Measurements from ENCODE around the gene TTLL5. TPM values are rescaled to one million over a fixed set of nuclear protein-coding genes. Genes with fewer than 3 reads are reported as not detected.

The TTLL5 gene
- total RNA-seq, 5 donors from 2014 or later (not counting 1 experiment from before 2014, with no cell fraction given), result 15.4 to 36.2 (median 22.2) TPM

DNA sequence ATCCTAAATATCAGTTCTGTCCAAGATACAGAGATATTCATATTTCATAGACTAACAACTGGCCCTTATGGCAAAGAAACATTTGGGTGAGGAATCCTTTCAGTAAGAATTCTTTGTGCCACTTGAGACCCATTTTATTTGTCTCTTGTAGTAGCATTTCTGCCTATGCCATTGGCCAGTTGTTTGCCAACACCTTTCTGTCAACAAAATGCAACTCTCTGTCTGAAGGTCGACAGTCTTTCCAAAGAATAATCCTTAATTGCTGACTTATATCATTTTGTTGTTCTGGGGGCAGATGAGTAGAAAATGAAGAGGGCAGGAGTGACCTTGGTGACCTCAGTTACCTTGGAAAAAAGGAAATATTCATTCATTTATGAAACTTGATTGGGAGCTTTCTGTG, 335.4 kb downstream of the TTLL5 start:
- H3K36me3 Mint-ChIP-seq, result peaks cover 78% of the 10 kb centered on the region
- H3K27me3 ChIP-seq (replicated peaks in 1 of 2; ENCODE audit: control insufficient read depth in 2 of 2, extremely low read depth in 1 of 2, insufficient read depth in 2 of 2, low read length in 1 of 2), result no peaks in the 10 kb centered on the region
- peaks cover 0 to 16% of the 10 kb centered on the region in 2 donors for H3K36me3 ChIP-seq (ENCODE audit: control insufficient read depth in 2 of 2, extremely low read depth in 1 of 2, insufficient read depth in 1 of 2, low read length in 1 of 2)
- H3K4me1 Mint-ChIP-seq, result no peaks in the 10 kb centered on the region
- H3K4me3 Mint-ChIP-seq, result no peak overlapping the region
- H3K27me3 Mint-ChIP-seq, result no peaks in the 10 kb centered on the region
- ChIA-PET POLR2A (no interaction called here), CTCF (no interaction called here)
- H3K9me3 ChIP-seq, result no peaks in the 10 kb centered on the region
- H3K27ac Mint-ChIP-seq, result no peak overlapping the region
- ATAC-seq (replicated peaks in 1 of 4) (no peak), DNase-seq (no peak)
- no peak overlapping the region for H3K27ac ChIP-seq (ENCODE audit: low read length)
- WGBS (ENCODE audit: insufficient coverage), result 50% methylated on average over 1 of the region's 1 CpG
- no peaks in the 10 kb centered on the region for H3K9me3 Mint-ChIP-seq
- no peaks in the 10 kb centered on the region for H3K4me1 ChIP-seq (ENCODE audit: control insufficient read depth in 1 of 2, extremely low read depth in 1 of 2, insufficient read depth in 2 of 2, low read length in 2 of 2)
- H3K4me3 ChIP-seq (ENCODE audit: control insufficient read depth in 1 of 2, extremely low read depth in 1 of 2, low read length in 1 of 2), result no peak overlapping the region

DNA sequence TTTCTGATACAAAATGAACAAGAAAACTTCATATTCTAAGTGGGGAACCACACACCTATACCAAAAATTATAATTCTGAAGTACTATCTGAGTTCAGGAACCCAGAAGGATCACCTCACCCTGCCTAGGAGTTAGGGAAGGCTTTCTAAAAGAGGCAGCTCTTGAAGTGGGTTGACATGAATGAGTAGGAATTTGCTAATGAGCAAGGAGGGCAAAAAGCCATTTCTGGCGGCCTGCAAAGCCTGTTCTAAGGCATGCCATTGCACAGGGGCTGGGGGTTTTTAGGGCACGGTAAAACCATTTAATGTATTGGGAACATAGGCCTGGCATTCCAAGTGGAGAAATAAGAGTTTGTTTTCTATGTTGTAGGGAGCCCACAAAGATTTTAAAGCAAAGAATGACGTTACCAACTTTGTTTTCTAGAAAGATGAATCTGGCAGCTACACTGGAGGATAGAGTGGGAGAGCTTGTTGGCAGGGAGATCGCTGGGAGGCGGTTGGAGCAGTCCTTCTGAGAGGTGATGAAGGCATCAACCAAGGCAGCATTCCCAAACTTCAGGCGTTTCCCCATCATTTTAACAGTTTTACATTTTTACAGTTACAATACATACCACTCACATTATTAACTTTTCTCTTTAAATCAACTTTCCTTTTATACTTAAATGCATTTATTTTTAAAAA, 338.6 kb downstream of the TTLL5 start:
- Mint-ChIP-seq H3K4me3 (no peak overlapping the region), H3K27ac (no peak overlapping the region), H3K4me1 (no peaks in the 10 kb centered on the region), H3K9me3 (peaks cover 0 to 8% (median 7%) of the 10 kb centered on the region in 3 donors), H3K36me3 (peaks cover 69% of the 10 kb centered on the region), H3K27me3 (no peaks in the 10 kb centered on the region)
- H3K27ac ChIP-seq (ENCODE audit: low read length), result no peak overlapping the region
- POLR2A ChIA-PET, result no interaction called here
- WGBS (ENCODE audit: insufficient coverage), result 100% methylated on average over 3 of the region's 6 CpGs
- no peak for DNase-seq
- no peaks in the 10 kb centered on the region for H3K4me1 ChIP-seq (ENCODE audit: control insufficient read depth in 1 of 2, extremely low read depth in 1 of 2, insufficient read depth in 2 of 2, low read length in 2 of 2)
- CTCF ChIA-PET, result no interaction called here
- peaks cover 0 to 11% of the 10 kb centered on the region in 2 donors for H3K36me3 ChIP-seq (ENCODE audit: control insufficient read depth in 2 of 2, extremely low read depth in 1 of 2, insufficient read depth in 1 of 2, low read length in 1 of 2)
- H3K4me3 ChIP-seq (ENCODE audit: control insufficient read depth in 1 of 2, extremely low read depth in 1 of 2, low read length in 1 of 2), result no peak overlapping the region
- H3K9me3 ChIP-seq, result no peaks in the 10 kb centered on the region
- no peak for ATAC-seq (replicated peaks in 1 of 4)
- no peaks in the 10 kb centered on the region for H3K27me3 ChIP-seq (replicated peaks in 1 of 2; ENCODE audit: control insufficient read depth in 2 of 2, extremely low read depth in 1 of 2, insufficient read depth in 2 of 2, low read length in 1 of 2)

DNA sequence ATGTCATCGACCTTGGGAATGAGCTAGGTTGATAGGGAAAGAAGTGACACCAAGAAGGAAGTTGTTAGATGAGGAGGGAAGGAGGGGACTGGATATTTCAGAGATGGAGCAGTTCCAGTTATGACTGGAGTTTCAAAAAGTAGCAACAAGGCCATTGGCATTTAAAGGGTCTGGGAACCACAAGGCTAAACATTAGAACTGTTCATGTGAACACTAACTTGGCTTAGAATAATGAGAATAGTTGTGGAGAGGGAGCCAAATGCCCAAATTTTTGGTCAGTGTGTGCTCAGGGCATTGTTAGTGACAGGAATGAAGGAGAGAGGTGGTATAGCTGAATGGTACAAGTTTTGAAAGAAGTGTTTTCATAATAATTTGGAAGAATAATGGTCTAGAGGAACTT, 341.3 kb downstream of the TTLL5 start:
- CTCF ChIA-PET, result no interaction called here
- H3K9me3 ChIP-seq, result no peaks in the 10 kb centered on the region
- Mint-ChIP-seq H3K9me3 (peaks cover 0 to 18% (median 12%) of the 10 kb centered on the region in 3 donors), H3K4me3 (no peak overlapping the region), H3K36me3 (peaks cover 70% of the 10 kb centered on the region), H3K27me3 (no peaks in the 10 kb centered on the region), H3K27ac (no peak overlapping the region), H3K4me1 (no peaks in the 10 kb centered on the region)
- POLR2A ChIA-PET, result no interaction called here
- no peaks in the 10 kb centered on the region for H3K27me3 ChIP-seq (replicated peaks in 1 of 2; ENCODE audit: control insufficient read depth in 2 of 2, extremely low read depth in 1 of 2, insufficient read depth in 2 of 2, low read length in 1 of 2)
- no peak for ATAC-seq (replicated peaks in 1 of 4)
- H3K36me3 ChIP-seq (ENCODE audit: control insufficient read depth in 2 of 2, extremely low read depth in 1 of 2, insufficient read depth in 1 of 2, low read length in 1 of 2), result peaks cover 0 to 11% of the 10 kb centered on the region in 2 donors
- 86% methylated on average over 1 of the region's 1 CpG for WGBS (ENCODE audit: insufficient coverage)
- no peaks in the 10 kb centered on the region for H3K4me1 ChIP-seq (ENCODE audit: control insufficient read depth in 1 of 2, extremely low read depth in 1 of 2, insufficient read depth in 2 of 2, low read length in 2 of 2)
- DNase-seq, result no peak
- no peak overlapping the region for H3K27ac ChIP-seq (ENCODE audit: low read length)
- no peak overlapping the region for H3K4me3 ChIP-seq (ENCODE audit: control insufficient read depth in 1 of 2, extremely low read depth in 1 of 2, low read length in 1 of 2)

Other genes starting within 250 kb of the TTLL5 start
- gene JDP2, start 233.2 kb upstream of the TTLL5 start, total RNA-seq, result under 1 TPM; 0.45 to 0.93 (median 0.76) TPM
- 10 to 100 TPM; 12.0 to 22.4 (median 19.2) TPM for gene BATF, start 138.8 kb upstream of the TTLL5 start, total RNA-seq
- 1 to 10 TPM; 1.1 to 7.1 (median 3.1) TPM for gene FLVCR2, start 82.6 kb upstream of the TTLL5 start, total RNA-seq
- gene ERG28, start 370 bp upstream of the TTLL5 start, total RNA-seq, result 10 to 100 TPM in 4 of 5 donors, 1 to 10 TPM in 1; 9.8 to 14.4 (median 12.3) TPM